ENCODE results near the gene JUND. TPM values are rescaled to one million over a fixed set of nuclear protein-coding genes. Genes with fewer than 3 reads are reported as not detected.

JUND gene
- total RNA-seq, 1 donor from 2014 or later, result 455 TPM

- no peak for DNase-seq (ENCODE audit: low spot score)
- no peaks in the 10 kb centered on the region for H3K27me3 Mint-ChIP-seq (ENCODE audit: insufficient read depth)
- intact Hi-C loops (cut with micrococcal nuclease), result loop anchor here (1.0 kb wide), 1 partner anchor 14 kb away; no protein-coding TSS in a partner anchor
- peaks cover 29% of the 10 kb centered on the region for H3K36me3 Mint-ChIP-seq (ENCODE audit: low read depth)
- no peaks in the 10 kb centered on the region for H3K9me3 Mint-ChIP-seq
- H3K27ac Mint-ChIP-seq, result peak overlapping the region; percentile 84
- peaks cover 49% of the 10 kb centered on the region for H3K4me1 Mint-ChIP-seq (ENCODE audit: low read depth)
- H3K4me3 Mint-ChIP-seq, result peak overlapping the region; percentile 77
Observed at GRCh38 chr19:18317961-18318800, 36.8 kb upstream of the JUND start.

- H3K4me1 Mint-ChIP-seq (ENCODE audit: low read depth), result peaks cover 10% of the 10 kb centered on the region
- H3K27ac Mint-ChIP-seq, result no peak overlapping the region
- no peaks in the 10 kb centered on the region for H3K27me3 Mint-ChIP-seq (ENCODE audit: insufficient read depth)
- H3K36me3 Mint-ChIP-seq (ENCODE audit: low read depth), result peaks cover 14% of the 10 kb centered on the region
- no peaks in the 10 kb centered on the region for H3K9me3 Mint-ChIP-seq
- no peak overlapping the region for H3K4me3 Mint-ChIP-seq
- intact Hi-C loops (cut with micrococcal nuclease), result no loop called here
- DNase-seq (ENCODE audit: low spot score), result no peak
Observed at GRCh38 chr19:18313398-18313797, 32.0 kb upstream of the JUND start.

- Mint-ChIP-seq H3K9me3 (no peaks in the 10 kb centered on the region), H3K4me1 (ENCODE audit: low read depth) (peaks cover 4% of the 10 kb centered on the region), H3K4me3 (no peak overlapping the region), H3K27ac (no peak overlapping the region), H3K36me3 (ENCODE audit: low read depth) (peaks cover 16% of the 10 kb centered on the region), H3K27me3 (ENCODE audit: insufficient read depth) (no peaks in the 10 kb centered on the region)
- intact Hi-C loops (cut with micrococcal nuclease), result no loop called here
- no peak for DNase-seq (ENCODE audit: low spot score)
Observed at GRCh38 chr19:18312092-18312534, 30.7 kb upstream of the JUND start.

GRCh38 chr19:18311502-18312091 is 30.2 kb upstream of the JUND start:
- peaks cover 9% of the 10 kb centered on the region for H3K4me1 Mint-ChIP-seq (ENCODE audit: low read depth)
- no peaks in the 10 kb centered on the region for H3K27me3 Mint-ChIP-seq (ENCODE audit: insufficient read depth)
- H3K36me3 Mint-ChIP-seq (ENCODE audit: low read depth), result peaks cover 19% of the 10 kb centered on the region

GRCh38 chr19:18310966-18311365 is 29.5 kb upstream of the JUND start:
- Mint-ChIP-seq H3K4me3 (no peak overlapping the region), H3K4me1 (ENCODE audit: low read depth) (peaks cover 14% of the 10 kb centered on the region), H3K27ac (no peak overlapping the region), H3K36me3 (ENCODE audit: low read depth) (peaks cover 21% of the 10 kb centered on the region), H3K9me3 (no peaks in the 10 kb centered on the region), H3K27me3 (ENCODE audit: insufficient read depth) (no peaks in the 10 kb centered on the region)
- intact Hi-C loops (cut with micrococcal nuclease), result no loop called here
- DNase-seq (ENCODE audit: low spot score), result no peak

More at GRCh38 chr19:18311502-18312091, 30.2 kb upstream of the JUND start:
- intact Hi-C loops (cut with micrococcal nuclease), result no loop called here
- no peaks in the 10 kb centered on the region for H3K9me3 Mint-ChIP-seq
- DNase-seq (ENCODE audit: low spot score), result no peak
- H3K4me3 Mint-ChIP-seq, result no peak overlapping the region
- H3K27ac Mint-ChIP-seq, result no peak overlapping the region

- peaks cover 23% of the 10 kb centered on the region for H3K36me3 Mint-ChIP-seq (ENCODE audit: low read depth)
Observed at GRCh38 chr19:18310118-18310909, 28.9 kb upstream of the JUND start.

GRCh38 chr19:18309525-18310064 is 28.2 kb upstream of the JUND start:
- no peaks in the 10 kb centered on the region for H3K9me3 Mint-ChIP-seq
- H3K4me1 Mint-ChIP-seq (ENCODE audit: low read depth), result peaks cover 25% of the 10 kb centered on the region
- H3K27ac Mint-ChIP-seq, result no peak overlapping the region
- intact Hi-C loops (cut with micrococcal nuclease), result no loop called here
- no peaks in the 10 kb centered on the region for H3K27me3 Mint-ChIP-seq (ENCODE audit: insufficient read depth)
- H3K36me3 Mint-ChIP-seq (ENCODE audit: low read depth), result peaks cover 27% of the 10 kb centered on the region
- no peak overlapping the region for H3K4me3 Mint-ChIP-seq
- DNase-seq (ENCODE audit: low spot score), result no peak

More at GRCh38 chr19:18310118-18310909, 28.9 kb upstream of the JUND start:
- DNase-seq (ENCODE audit: low spot score), result no peak
- H3K27ac Mint-ChIP-seq, result no peak overlapping the region
- H3K4me3 Mint-ChIP-seq, result no peak overlapping the region
- H3K27me3 Mint-ChIP-seq (ENCODE audit: insufficient read depth), result no peaks in the 10 kb centered on the region
- no peaks in the 10 kb centered on the region for H3K9me3 Mint-ChIP-seq
- intact Hi-C loops (cut with micrococcal nuclease), result no loop called here
- H3K4me1 Mint-ChIP-seq (ENCODE audit: low read depth), result peaks cover 20% of the 10 kb centered on the region

- no peak for DNase-seq (ENCODE audit: low spot score)
- Mint-ChIP-seq H3K4me1 (ENCODE audit: low read depth) (peaks cover 31% of the 10 kb centered on the region), H3K27ac (no peak overlapping the region), H3K9me3 (no peaks in the 10 kb centered on the region), H3K27me3 (ENCODE audit: insufficient read depth) (peaks cover 1% of the 10 kb centered on the region), H3K4me3 (no peak overlapping the region), H3K36me3 (ENCODE audit: low read depth) (peaks cover 27% of the 10 kb centered on the region)
- intact Hi-C loops (cut with micrococcal nuclease), result no loop called here
Observed at GRCh38 chr19:18308948-18309325, 27.5 kb upstream of the JUND start.

GRCh38 chr19:18308051-18308947 is 26.9 kb upstream of the JUND start:
- H3K27ac Mint-ChIP-seq, result no peak overlapping the region
- H3K27me3 Mint-ChIP-seq (ENCODE audit: insufficient read depth), result peaks cover 1% of the 10 kb centered on the region
- peaks cover 27% of the 10 kb centered on the region for H3K36me3 Mint-ChIP-seq (ENCODE audit: low read depth)
- no peak overlapping the region for H3K4me3 Mint-ChIP-seq
- H3K4me1 Mint-ChIP-seq (ENCODE audit: low read depth), result peaks cover 38% of the 10 kb centered on the region
- H3K9me3 Mint-ChIP-seq, result no peaks in the 10 kb centered on the region
- intact Hi-C loops (cut with micrococcal nuclease), result no loop called here
- no peak for DNase-seq (ENCODE audit: low spot score)

GRCh38 chr19:18307271-18307681 is 25.9 kb upstream of the JUND start:
- Mint-ChIP-seq H3K4me3 (peak overlapping the region; percentile 92), H3K4me1 (ENCODE audit: low read depth) (peaks cover 40% of the 10 kb centered on the region), H3K36me3 (ENCODE audit: low read depth) (peaks cover 21% of the 10 kb centered on the region)

GRCh38 chr19:18306888-18307260 is 25.5 kb upstream of the JUND start:
- Mint-ChIP-seq H3K9me3 (no peaks in the 10 kb centered on the region), H3K27me3 (ENCODE audit: insufficient read depth) (peaks cover 1% of the 10 kb centered on the region), H3K4me3 (peak overlapping the region; percentile 92), H3K4me1 (ENCODE audit: low read depth) (peaks cover 40% of the 10 kb centered on the region), H3K36me3 (ENCODE audit: low read depth) (peaks cover 21% of the 10 kb centered on the region), H3K27ac (peak overlapping the region; percentile 79)
- DNase-seq (ENCODE audit: low spot score), result no peak
- intact Hi-C loops (cut with micrococcal nuclease), result no loop called here

More at GRCh38 chr19:18307271-18307681, 25.9 kb upstream of the JUND start:
- peak overlapping the region; percentile 79 for H3K27ac Mint-ChIP-seq
- peaks cover 1% of the 10 kb centered on the region for H3K27me3 Mint-ChIP-seq (ENCODE audit: insufficient read depth)
- DNase-seq (ENCODE audit: low spot score), result no peak
- intact Hi-C loops (cut with micrococcal nuclease), result no loop called here
- no peaks in the 10 kb centered on the region for H3K9me3 Mint-ChIP-seq

Data from activated T-helper 1 cell treated with anti-CD3 and anti-CD28 coated beads, Interleukin-12 subunit alpha, Interleukin-12 subunit beta, Interleukin-2, Interleukin-4 antibody, amounts not matched to agents 30 ng/mL and 10 ng/mL and 1 ng/mL, durations not matched to agents 14 hours and 24 hours and 36 hours (primary cell).